ENCODE results near the gene VWA8.

Gene VWA8

DNA sequence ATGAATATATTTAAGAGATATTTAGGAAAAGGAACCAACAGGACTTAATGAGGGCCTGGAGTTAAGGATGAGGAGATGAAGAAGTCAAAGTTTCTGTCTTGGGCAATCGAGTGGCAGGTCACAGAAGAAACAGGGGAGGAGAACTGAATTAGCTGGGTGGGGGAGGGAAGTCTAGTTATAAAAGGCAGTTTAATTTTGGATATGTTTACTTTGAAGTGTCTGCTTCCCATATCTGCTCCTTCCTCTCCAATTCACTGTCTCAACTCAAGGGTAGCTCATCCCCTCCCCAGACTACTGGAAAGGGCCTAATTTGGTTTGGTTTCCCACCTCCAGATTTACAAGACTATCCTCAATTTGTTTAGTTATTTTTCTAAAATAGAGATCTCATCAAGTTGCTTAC lies 195.9 kb downstream of the VWA8 start:
- H3K4me3 ChIP-seq (ENCODE audit: control insufficient read depth in 1 of 7, extremely low read depth in 1 of 7, insufficient read depth in 4 of 7, low read depth in 2 of 7, low read length in 6 of 7), result no peak overlapping the region
- peaks cover 0 to 3% (median 0%) of the 10 kb centered on the region in 4 experiments for H3K36me3 ChIP-seq (ENCODE audit: control insufficient read depth in 4 of 4, insufficient read depth in 4 of 4, low read length in 3 of 4)
- no peaks in the 10 kb centered on the region for H3K9me3 ChIP-seq (ENCODE audit: control extremely low read depth in 1 of 5, control insufficient read depth in 4 of 5, insufficient read depth in 2 of 5, low read depth in 1 of 5, low read length in 4 of 5)
- 100% methylated on average over 1 of the region's 1 CpG for WGBS (ENCODE audit: insufficient coverage)
- H3K27ac ChIP-seq (ENCODE audit: insufficient read depth in 1 of 2, low read depth in 1 of 2, low read length in 2 of 2, poor library complexity in 1 of 2, severe bottlenecking in 2 of 2), result no peak overlapping the region
- no peaks in the 10 kb centered on the region for H3K27me3 ChIP-seq (replicated peaks in 2 of 5; ENCODE audit: control insufficient read depth in 4 of 5, insufficient read depth in 5 of 5, low read length in 4 of 5)
- ChIA-PET CTCF (interaction anchor here (1.7 kb wide), 1 partner anchor 13 kb away, joined by 3 read pairs; no protein-coding TSS in a partner anchor), POLR2A (interaction anchor here (0.5 kb wide), 1 partner anchor 184 kb away, joined by 3 read pairs; no protein-coding TSS in a partner anchor)
- H3K4me1 ChIP-seq (ENCODE audit: control extremely low read depth in 1 of 4, control insufficient read depth in 4 of 4, insufficient read depth in 4 of 4, low read length in 3 of 4), result no peaks in the 10 kb centered on the region
- DNase-seq, result no peak

DNA sequence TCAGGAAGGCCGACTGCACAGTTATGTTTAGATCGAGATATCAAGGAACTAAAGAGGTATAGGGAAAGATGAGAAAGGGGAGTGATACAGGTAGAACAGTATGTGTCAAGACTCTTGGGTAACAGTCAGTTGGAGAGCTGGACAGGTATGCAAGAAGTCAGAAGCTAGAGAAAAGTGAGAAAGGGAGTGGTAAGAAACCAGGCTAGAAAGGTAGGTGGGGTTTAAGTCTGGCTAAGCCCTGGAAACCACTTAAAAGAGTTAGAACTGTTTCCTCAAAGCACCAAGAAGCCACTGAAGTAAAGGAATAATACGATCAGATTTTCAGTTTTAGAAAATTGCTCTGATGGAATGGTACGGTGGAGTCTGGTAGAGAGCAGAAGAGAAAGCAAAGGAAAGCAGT lies 196.4 kb downstream of the VWA8 start:
- 96% methylated on average over 3 of the region's 4 CpGs for WGBS (ENCODE audit: insufficient coverage)

DNA sequence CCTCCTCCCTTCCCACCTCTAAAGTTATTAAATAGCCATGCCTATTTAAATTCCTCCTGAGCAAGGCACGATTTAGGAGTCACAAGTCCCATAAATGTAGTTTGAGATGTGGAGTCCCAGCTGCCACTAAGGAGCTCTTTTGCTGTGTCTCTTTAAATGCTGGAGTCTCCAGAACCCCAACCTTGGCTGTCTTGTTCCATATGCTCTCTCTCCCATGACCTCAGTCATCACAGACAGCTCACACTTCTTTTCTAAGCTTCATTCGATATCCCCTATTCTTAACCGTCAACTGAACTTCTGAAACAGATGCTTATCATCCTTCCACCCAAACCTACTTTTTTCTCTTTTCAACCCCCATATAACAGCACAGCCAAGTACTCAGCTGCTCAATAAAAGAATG lies 197.1 kb downstream of the VWA8 start:
- H3K4me3 ChIP-seq (ENCODE audit: control insufficient read depth in 1 of 7, extremely low read depth in 1 of 7, insufficient read depth in 4 of 7, low read depth in 2 of 7, low read length in 6 of 7), result no peak overlapping the region
- CTCF ChIA-PET, result interaction anchor here (0.8 to 1.1 kb wide), 2 partner anchors 9 kb away, joined by 3 to 4 read pairs; no protein-coding TSS in a partner anchor
- DNase-seq, result peak in 1 of 3 donors; percentile 6
- H3K27ac ChIP-seq (ENCODE audit: insufficient read depth in 1 of 2, low read depth in 1 of 2, low read length in 2 of 2, poor library complexity in 1 of 2, severe bottlenecking in 2 of 2), result no peak overlapping the region
- H3K27me3 ChIP-seq (replicated peaks in 2 of 5; ENCODE audit: control insufficient read depth in 4 of 5, insufficient read depth in 5 of 5, low read length in 4 of 5), result no peaks in the 10 kb centered on the region
- no peaks in the 10 kb centered on the region for H3K4me1 ChIP-seq (ENCODE audit: control extremely low read depth in 1 of 4, control insufficient read depth in 4 of 4, insufficient read depth in 4 of 4, low read length in 3 of 4)
- POLR2A ChIA-PET, result no interaction called here
- 96% methylated on average over 3 of the region's 3 CpGs for WGBS (ENCODE audit: insufficient coverage)
- no peaks in the 10 kb centered on the region for H3K9me3 ChIP-seq (ENCODE audit: control extremely low read depth in 1 of 5, control insufficient read depth in 4 of 5, insufficient read depth in 2 of 5, low read depth in 1 of 5, low read length in 4 of 5)
- peaks cover 0 to 4% (median 0%) of the 10 kb centered on the region in 4 experiments for H3K36me3 ChIP-seq (ENCODE audit: control insufficient read depth in 4 of 4, insufficient read depth in 4 of 4, low read length in 3 of 4)

More for the DNA sequence above, 196.4 kb downstream of the VWA8 start:
- H3K27ac ChIP-seq (ENCODE audit: insufficient read depth in 1 of 2, low read depth in 1 of 2, low read length in 2 of 2, poor library complexity in 1 of 2, severe bottlenecking in 2 of 2), result no peak overlapping the region
- H3K27me3 ChIP-seq (replicated peaks in 2 of 5; ENCODE audit: control insufficient read depth in 4 of 5, insufficient read depth in 5 of 5, low read length in 4 of 5), result no peaks in the 10 kb centered on the region
- ChIA-PET POLR2A (no interaction called here), CTCF (interaction anchor here (0.8 to 1.1 kb wide), 2 partner anchors 9 kb away, joined by 3 to 4 read pairs; no protein-coding TSS in a partner anchor)
- no peaks in the 10 kb centered on the region for H3K4me1 ChIP-seq (ENCODE audit: control extremely low read depth in 1 of 4, control insufficient read depth in 4 of 4, insufficient read depth in 4 of 4, low read length in 3 of 4)
- H3K4me3 ChIP-seq (ENCODE audit: control insufficient read depth in 1 of 7, extremely low read depth in 1 of 7, insufficient read depth in 4 of 7, low read depth in 2 of 7, low read length in 6 of 7), result no peak overlapping the region
- H3K9me3 ChIP-seq (ENCODE audit: control extremely low read depth in 1 of 5, control insufficient read depth in 4 of 5, insufficient read depth in 2 of 5, low read depth in 1 of 5, low read length in 4 of 5), result no peaks in the 10 kb centered on the region
- peaks cover 0 to 4% (median 0%) of the 10 kb centered on the region in 4 experiments for H3K36me3 ChIP-seq (ENCODE audit: control insufficient read depth in 4 of 4, insufficient read depth in 4 of 4, low read length in 3 of 4)
- DNase-seq, result no peak

DNA sequence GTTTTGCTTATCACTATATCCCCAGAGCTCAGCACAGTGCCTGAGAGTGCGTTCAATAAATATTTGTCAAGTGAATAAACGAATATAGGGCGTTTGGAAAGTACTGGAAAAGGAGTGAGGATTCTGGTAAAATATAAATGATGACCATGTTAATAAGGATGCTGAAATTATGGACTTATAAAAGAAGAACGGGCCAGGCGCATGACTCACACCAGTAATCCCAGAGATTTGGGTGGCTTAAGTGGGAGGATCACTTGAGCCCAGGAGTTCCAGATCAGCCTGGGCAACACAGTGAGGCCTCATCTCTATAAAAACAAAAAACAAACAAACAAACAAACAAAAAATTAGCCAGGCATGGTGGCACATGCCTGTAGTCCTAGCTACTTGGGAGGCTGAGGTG lies 198.1 kb downstream of the VWA8 start:
- Histone ChIP-seq H3K9me3 (ENCODE audit: control extremely low read depth in 1 of 5, control insufficient read depth in 4 of 5, insufficient read depth in 2 of 5, low read depth in 1 of 5, low read length in 4 of 5) (no peaks in the 10 kb centered on the region), H3K36me3 (ENCODE audit: control insufficient read depth in 4 of 4, insufficient read depth in 4 of 4, low read length in 3 of 4) (peaks cover 0 to 4% (median 0%) of the 10 kb centered on the region in 4 experiments), H3K4me3 (ENCODE audit: control insufficient read depth in 1 of 7, extremely low read depth in 1 of 7, insufficient read depth in 4 of 7, low read depth in 2 of 7, low read length in 6 of 7) (no peak overlapping the region), H3K27ac (ENCODE audit: insufficient read depth in 1 of 2, low read depth in 1 of 2, low read length in 2 of 2, poor library complexity in 1 of 2, severe bottlenecking in 2 of 2) (no peak overlapping the region), H3K27me3 (replicated peaks in 2 of 5; ENCODE audit: control insufficient read depth in 4 of 5, insufficient read depth in 5 of 5, low read length in 4 of 5) (no peaks in the 10 kb centered on the region), H3K4me1 (ENCODE audit: control extremely low read depth in 1 of 4, control insufficient read depth in 4 of 4, insufficient read depth in 4 of 4, low read length in 3 of 4) (no peaks in the 10 kb centered on the region)
- ChIA-PET CTCF (no interaction called here), POLR2A (no interaction called here)
- 100% methylated on average over 2 of the region's 5 CpGs for WGBS (ENCODE audit: insufficient coverage)
- DNase-seq, result no peak

DNA sequence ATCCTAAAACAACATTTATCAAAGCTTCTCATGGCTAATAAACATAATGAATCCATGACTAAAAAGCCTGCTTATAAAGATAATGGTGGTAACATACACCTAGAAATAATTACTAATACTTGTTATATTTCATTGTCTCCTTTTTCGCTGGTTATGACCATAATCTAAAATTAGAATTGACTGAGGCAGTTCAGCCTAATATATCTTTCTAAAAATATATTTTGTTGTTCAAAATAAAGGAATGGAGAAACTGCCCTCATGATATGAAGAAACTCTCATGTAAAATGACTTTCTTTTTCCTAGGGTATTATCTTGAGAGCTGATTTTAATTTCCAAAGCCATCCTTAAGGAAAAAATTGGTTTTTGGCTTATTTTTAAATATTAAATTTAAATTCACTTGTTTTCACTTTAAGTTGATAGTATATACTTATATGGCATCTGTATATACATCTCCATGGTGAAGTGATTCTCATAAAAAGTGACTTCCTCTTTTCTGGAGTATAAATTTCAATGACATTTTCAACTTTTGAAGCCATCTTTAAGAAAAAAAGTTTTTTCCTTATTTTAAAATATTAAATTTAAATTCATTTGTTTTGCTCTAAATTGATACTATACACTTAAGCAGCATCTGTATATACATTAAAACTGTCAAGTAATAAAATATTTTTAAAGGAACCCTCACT lies 204.6 kb downstream of the VWA8 start:
- peaks cover 0 to 4% (median 0%) of the 10 kb centered on the region in 4 experiments for H3K36me3 ChIP-seq (ENCODE audit: control insufficient read depth in 4 of 4, insufficient read depth in 4 of 4, low read length in 3 of 4)
- ChIA-PET CTCF (no interaction called here), POLR2A (no interaction called here)
- peak; percentile 4 to 76 (median 62) for DNase-seq
- no CpG with 5 or more reads among the region's 1 CpG for WGBS (ENCODE audit: insufficient coverage)
- H3K27ac ChIP-seq (ENCODE audit: insufficient read depth in 1 of 2, low read depth in 1 of 2, low read length in 2 of 2, poor library complexity in 1 of 2, severe bottlenecking in 2 of 2), result no peak overlapping the region
- H3K4me3 ChIP-seq (ENCODE audit: control insufficient read depth in 1 of 7, extremely low read depth in 1 of 7, insufficient read depth in 4 of 7, low read depth in 2 of 7, low read length in 6 of 7), result no peak overlapping the region
- peaks cover 0 to 1% (median 0%) of the 10 kb centered on the region in 5 experiments for H3K9me3 ChIP-seq (ENCODE audit: control extremely low read depth in 1 of 5, control insufficient read depth in 4 of 5, insufficient read depth in 2 of 5, low read depth in 1 of 5, low read length in 4 of 5)
- H3K4me1 ChIP-seq (ENCODE audit: control extremely low read depth in 1 of 4, control insufficient read depth in 4 of 4, insufficient read depth in 4 of 4, low read length in 3 of 4), result no peaks in the 10 kb centered on the region
- H3K27me3 ChIP-seq (replicated peaks in 2 of 5; ENCODE audit: control insufficient read depth in 4 of 5, insufficient read depth in 5 of 5, low read length in 4 of 5), result no peaks in the 10 kb centered on the region

DNA sequence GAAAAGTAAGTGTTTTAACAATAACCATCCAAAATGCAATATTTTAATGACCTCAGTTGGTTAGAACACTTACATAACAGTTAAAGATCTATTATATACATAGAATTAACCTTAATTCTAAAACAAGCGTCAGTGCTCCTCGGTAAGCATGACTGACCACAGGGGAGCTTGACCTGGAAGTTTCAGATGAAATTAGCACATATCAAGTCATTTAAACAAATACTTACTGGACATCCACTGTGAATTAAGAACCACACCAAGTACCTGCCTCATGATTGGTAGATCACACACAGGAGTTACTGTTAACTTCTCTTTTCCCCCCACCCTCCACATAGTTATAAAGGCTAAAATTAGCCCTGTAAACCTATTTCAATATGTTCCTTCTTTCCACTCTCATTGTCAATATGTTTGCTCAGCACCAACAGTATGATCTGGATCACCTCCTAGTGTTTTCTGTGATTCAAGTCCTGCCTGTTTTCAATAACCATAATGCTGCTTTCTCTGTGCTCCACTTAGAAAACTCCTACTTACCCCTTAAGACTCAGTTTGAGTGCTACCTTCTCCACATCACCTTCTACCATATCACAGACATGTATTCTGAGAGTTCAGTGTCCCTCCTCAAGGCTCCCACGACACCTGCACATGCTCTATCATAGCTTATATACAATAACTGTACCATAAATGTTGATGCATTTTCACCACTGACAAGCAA lies 209.0 kb downstream of the VWA8 start:
- peaks cover 0 to 3% (median 0%) of the 10 kb centered on the region in 4 experiments for H3K36me3 ChIP-seq (ENCODE audit: control insufficient read depth in 4 of 4, insufficient read depth in 4 of 4, low read length in 3 of 4)
- peaks cover 0 to 1% (median 0%) of the 10 kb centered on the region in 5 experiments for H3K9me3 ChIP-seq (ENCODE audit: control extremely low read depth in 1 of 5, control insufficient read depth in 4 of 5, insufficient read depth in 2 of 5, low read depth in 1 of 5, low read length in 4 of 5)
- CTCF ChIA-PET, result interaction anchor here (1.1 to 1.2 kb wide), 2 partner anchors 9 to 14 kb away, joined by 3 read pairs; no protein-coding TSS in a partner anchor
- no peak for DNase-seq
- H3K27ac ChIP-seq (ENCODE audit: insufficient read depth in 1 of 2, low read depth in 1 of 2, low read length in 2 of 2, poor library complexity in 1 of 2, severe bottlenecking in 2 of 2), result no peak overlapping the region
- no peaks in the 10 kb centered on the region for H3K27me3 ChIP-seq (replicated peaks in 2 of 5; ENCODE audit: control insufficient read depth in 4 of 5, insufficient read depth in 5 of 5, low read length in 4 of 5)
- WGBS (ENCODE audit: insufficient coverage), result 67% methylated on average over 2 of the region's 3 CpGs
- POLR2A ChIA-PET, result no interaction called here
- no peak overlapping the region for H3K4me3 ChIP-seq (ENCODE audit: control insufficient read depth in 1 of 7, extremely low read depth in 1 of 7, insufficient read depth in 4 of 7, low read depth in 2 of 7, low read length in 6 of 7)
- H3K4me1 ChIP-seq (ENCODE audit: control extremely low read depth in 1 of 4, control insufficient read depth in 4 of 4, insufficient read depth in 4 of 4, low read length in 3 of 4), result no peaks in the 10 kb centered on the region

DNA sequence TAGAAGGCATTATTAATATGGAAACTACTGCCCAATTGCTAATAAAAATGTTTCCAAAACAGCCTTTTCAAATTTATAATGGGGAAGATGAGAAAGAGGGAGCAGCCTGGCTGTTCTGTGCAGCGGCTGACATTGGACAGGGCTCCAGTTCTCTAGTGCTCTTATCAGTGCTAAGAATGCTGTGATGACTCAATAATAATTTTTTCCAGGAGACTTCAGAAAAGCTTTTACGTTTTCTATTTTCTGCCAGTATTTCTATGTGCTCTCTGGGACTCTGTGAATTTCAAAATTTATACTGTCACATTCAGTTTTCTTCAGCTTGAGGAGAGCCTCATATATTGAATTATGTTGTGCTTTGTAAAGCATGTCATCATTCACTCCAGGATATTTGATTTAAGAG lies 209.6 kb downstream of the VWA8 start:
- Histone ChIP-seq H3K27me3 (replicated peaks in 2 of 5; ENCODE audit: control insufficient read depth in 4 of 5, insufficient read depth in 5 of 5, low read length in 4 of 5) (no peaks in the 10 kb centered on the region), H3K4me3 (ENCODE audit: control insufficient read depth in 1 of 7, extremely low read depth in 1 of 7, insufficient read depth in 4 of 7, low read depth in 2 of 7, low read length in 6 of 7) (no peak overlapping the region), H3K36me3 (ENCODE audit: control insufficient read depth in 4 of 4, insufficient read depth in 4 of 4, low read length in 3 of 4) (peaks cover 0 to 3% (median under 1%) of the 10 kb centered on the region in 4 experiments), H3K9me3 (ENCODE audit: control extremely low read depth in 1 of 5, control insufficient read depth in 4 of 5, insufficient read depth in 2 of 5, low read depth in 1 of 5, low read length in 4 of 5) (peaks cover 0 to 1% (median 0%) of the 10 kb centered on the region in 5 experiments), H3K4me1 (ENCODE audit: control extremely low read depth in 1 of 4, control insufficient read depth in 4 of 4, insufficient read depth in 4 of 4, low read length in 3 of 4) (no peaks in the 10 kb centered on the region), H3K27ac (ENCODE audit: insufficient read depth in 1 of 2, low read depth in 1 of 2, low read length in 2 of 2, poor library complexity in 1 of 2, severe bottlenecking in 2 of 2) (no peak overlapping the region)
- DNase-seq, result peak in 1 of 3 donors; percentile 6
- CTCF ChIA-PET, result interaction anchor here (1.2 kb wide), 1 partner anchor 15 kb away, joined by 3 read pairs; no protein-coding TSS in a partner anchor
- POLR2A ChIA-PET, result no interaction called here
- no CpG with 5 or more reads among the region's 2 CpGs for WGBS (ENCODE audit: insufficient coverage)

All from common myeloid progenitor, CD34-positive (primary cell).